ENCODE results near the gene SV2C.

SV2C gene

GRCh38 chr5:76264681-76265080 is 181.5 kb downstream of the SV2C start:
- H3K4me3 ChIP-seq (ENCODE audit: control insufficient read depth, low read depth, low read length), result no peak overlapping the region
- no peak for DNase-seq (ENCODE audit: low read depth)
- no peak for TF ChIP-seq CTCF (IDR thresholded peaks at IDR 0.05; ENCODE audit: control insufficient read depth, insufficient read depth, low read depth, low read length, missing control alignments)

GRCh38 chr5:76269259-76269931 is 186.2 kb downstream of the SV2C start:
- no peak for DNase-seq (ENCODE audit: low read depth)
- no peak for TF ChIP-seq CTCF (IDR thresholded peaks at IDR 0.05; ENCODE audit: control insufficient read depth, insufficient read depth, low read depth, low read length, missing control alignments)
- H3K4me3 ChIP-seq (ENCODE audit: control insufficient read depth, low read depth, low read length), result no peak overlapping the region

DNA sequence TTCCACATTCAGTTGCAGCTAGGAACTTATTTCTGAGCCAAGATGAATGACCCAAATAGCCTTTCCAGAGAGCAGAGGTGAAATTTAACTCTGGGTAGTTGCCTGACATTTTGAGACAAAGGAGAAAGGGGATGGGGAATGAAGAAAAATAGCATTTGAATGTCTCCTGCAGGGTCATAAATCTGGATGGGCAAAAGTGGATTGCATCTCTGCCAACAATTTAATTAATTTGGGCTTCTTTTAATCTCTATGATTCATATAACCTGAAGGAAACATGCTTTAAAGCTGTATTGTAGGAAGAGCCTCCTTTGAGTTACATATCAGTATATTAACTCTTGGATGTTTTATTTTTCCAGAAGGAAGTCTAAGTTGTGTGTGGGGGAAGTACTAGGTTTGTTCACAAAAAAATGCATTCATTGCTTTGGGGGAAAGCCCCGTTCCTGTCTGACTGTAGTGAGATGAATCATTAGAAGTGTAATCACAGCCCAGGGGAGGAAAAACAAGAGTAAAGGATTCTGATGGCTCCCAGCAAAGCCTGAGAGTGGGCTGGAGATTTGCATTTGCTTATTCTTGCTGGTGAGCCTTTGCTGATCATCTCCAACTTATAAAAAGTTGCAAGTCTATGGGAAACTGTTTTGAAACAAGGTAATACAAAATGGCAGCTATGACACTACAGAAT is 186.9 kb downstream of the SV2C start:
- no peak for DNase-seq (ENCODE audit: low read depth)
- no peak overlapping the region for H3K4me3 ChIP-seq (ENCODE audit: control insufficient read depth, low read depth, low read length)

GRCh38 chr5:76271836-76272235 is 188.7 kb downstream of the SV2C start:
- H3K4me3 ChIP-seq (ENCODE audit: control insufficient read depth, low read depth, low read length), result no peak overlapping the region
- no peak for DNase-seq (ENCODE audit: low read depth)
- TF ChIP-seq CTCF (IDR thresholded peaks at IDR 0.05; ENCODE audit: control insufficient read depth, insufficient read depth, low read depth, low read length, missing control alignments), result no peak

More for the DNA sequence above, 186.9 kb downstream of the SV2C start:
- no peak for TF ChIP-seq CTCF (IDR thresholded peaks at IDR 0.05; ENCODE audit: control insufficient read depth, insufficient read depth, low read depth, low read length, missing control alignments)

GRCh38 chr5:76273206-76273885 is 190.2 kb downstream of the SV2C start:
- no peak for DNase-seq (ENCODE audit: low read depth)
- TF ChIP-seq CTCF (IDR thresholded peaks at IDR 0.05; ENCODE audit: control insufficient read depth, insufficient read depth, low read depth, low read length, missing control alignments), result no peak
- H3K4me3 ChIP-seq (ENCODE audit: control insufficient read depth, low read depth, low read length), result no peak overlapping the region

DNA sequence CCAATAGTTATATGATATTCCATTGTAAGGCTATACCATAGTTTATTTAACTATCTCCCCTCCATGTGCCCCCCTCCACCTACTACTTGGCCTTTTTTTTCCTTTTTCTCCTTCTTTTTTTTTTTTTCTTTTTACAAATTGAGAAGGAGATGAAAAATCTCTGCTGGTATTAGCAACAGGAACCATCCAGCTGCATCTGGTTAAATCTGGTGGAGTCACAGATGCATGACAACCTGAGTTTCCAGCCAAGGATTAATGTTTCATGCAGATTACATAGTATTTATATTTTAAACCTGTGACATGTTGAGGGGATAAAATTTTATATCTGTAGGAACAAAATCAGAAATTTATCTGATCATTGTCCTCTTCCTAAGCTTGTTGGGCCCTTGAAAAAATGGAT is 191.4 kb downstream of the SV2C start:
- H3K4me3 ChIP-seq (ENCODE audit: control insufficient read depth, low read depth, low read length), result no peak overlapping the region
- TF ChIP-seq CTCF (IDR thresholded peaks at IDR 0.05; ENCODE audit: control insufficient read depth, insufficient read depth, low read depth, low read length, missing control alignments), result no peak
- no peak for DNase-seq (ENCODE audit: low read depth)
